GM13977 (cell line): ENCODE data around the gene TCHH.
A peak's percentile ranks its signal among the peaks of the same experiment; 100 is the strongest.
"Not testable (repeated sequence)": the region's sequence is repeated elsewhere in the genome, so short reads cannot be mapped to it uniquely, and the experiment has no call there.

Experiments
- DNase-seq: peaks from one replicate; pipeline ENCODE4 v3.0.0; 2012; ENCODE audit warnings: low spot score
- CTCF ChIP-seq: IDR thresholded peaks from 2 replicates; pipeline ENCODE4 v1.5.1; 2012; ENCODE audit warnings: mild to moderate bottlenecking, control low read depth; ENCODE audit not compliant: insufficient read depth; ENCODE audit errors: extremely low read depth, missing control alignments
- in situ Hi-C: fragments of 300-500 bp; cut with MboI; formaldehyde crosslinking; loops from one replicate; pipeline ENCODE4 v1.12.0; 2022; ENCODE audit warnings: low sequenced_read_pairs, low pct_unique_long_range_greater_than_20kb, mixed read lengths, inconsistent platforms; ENCODE audit not compliant: unreplicated experiment

TCHH gene

GRCh38 chr1:152153996-152154395, 38.8 kb upstream of the TCHH start:
- in situ Hi-C loops = no loop called here
- DNase-seq = no peak
- no peak for TF ChIP-seq CTCF

- TF ChIP-seq CTCF = no peak
- DNase-seq = no peak
- in situ Hi-C loops = no loop called here
These were observed 36.4 kb upstream of the TCHH start for GRCh38 chr1:152151646-152152045.

GRCh38 chr1:152148981-152149380, 33.7 kb upstream of the TCHH start:
- in situ Hi-C loops = no loop called here

GRCh38 chr1:152148051-152148450, 32.8 kb upstream of the TCHH start:
- in situ Hi-C loops = no loop called here
- no peak for DNase-seq
- TF ChIP-seq CTCF = no peak

More at GRCh38 chr1:152148981-152149380, 33.7 kb upstream of the TCHH start:
- DNase-seq = no peak
- no peak for TF ChIP-seq CTCF

- DNase-seq = no peak
- in situ Hi-C loops = no loop called here
- TF ChIP-seq CTCF = no peak
These were observed 30.5 kb upstream of the TCHH start for GRCh38 chr1:152145769-152146168.

- in situ Hi-C loops, DNase-seq: not testable (repeated sequence)
These were observed 29.5 kb upstream of the TCHH start for GRCh38 chr1:152144674-152145183.

- peak; percentile 35 for DNase-seq
- in situ Hi-C loops = no loop called here
These were observed 28.1 kb upstream of the TCHH start for GRCh38 chr1:152143150-152143887.

More at GRCh38 chr1:152143150-152143887, 28.1 kb upstream of the TCHH start:
- TF ChIP-seq CTCF = no peak
